GM21381 (cell line): ENCODE measurements around the gene GRIN1.
A peak's percentile ranks its signal among the peaks of the same experiment; 100 is the strongest.

Experiments used
- ATAC-seq: cut with Tn5 transposase; IDR thresholded peaks from one replicate; pipeline ENCODE4 v1.9.1; 2021; ENCODE audit warnings: mild to moderate bottlenecking, moderate library complexity; ENCODE audit not compliant: unreplicated experiment

GRIN1 gene

DNA sequence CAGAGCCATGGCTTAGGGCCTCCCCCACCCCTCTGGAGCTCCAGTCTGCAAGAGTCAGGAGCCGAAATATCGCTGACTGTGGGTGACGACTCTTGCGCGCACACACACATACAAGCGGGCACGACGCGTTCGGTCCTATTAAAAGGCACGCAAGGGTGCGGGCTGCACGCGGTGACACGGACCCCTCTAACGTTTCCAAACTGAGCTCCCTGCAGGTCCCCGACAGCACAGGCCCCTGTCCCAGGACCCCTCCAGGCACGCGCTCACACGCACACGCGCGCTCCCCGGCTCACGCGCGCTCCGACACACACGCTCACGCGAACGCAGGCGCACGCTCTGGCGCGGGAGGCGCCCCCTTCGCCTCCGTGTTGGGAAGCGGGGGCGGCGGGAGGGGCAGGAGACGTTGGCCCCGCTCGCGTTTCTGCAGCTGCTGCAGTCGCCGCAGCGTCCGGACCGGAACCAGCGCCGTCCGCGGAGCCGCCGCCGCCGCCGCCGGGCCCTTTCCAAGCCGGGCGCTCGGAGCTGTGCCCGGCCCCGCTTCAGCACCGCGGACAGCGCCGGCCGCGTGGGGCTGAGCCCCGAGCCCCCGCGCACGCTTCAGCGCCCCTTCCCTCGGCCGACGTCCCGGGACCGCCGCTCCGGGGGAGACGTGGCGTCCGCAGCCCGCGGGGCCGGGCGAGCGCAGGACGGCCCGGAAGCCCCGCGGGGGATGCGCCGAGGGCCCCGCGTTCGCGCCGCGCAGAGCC is at the start of gene GRIN1:
Gene GRIN1 (plus strand): TSS at position 433 of the 746 bp plus-strand sequence. CDS start 333 bp downstream, outside the sequence.
- ATAC-seq = no peak

DNA sequence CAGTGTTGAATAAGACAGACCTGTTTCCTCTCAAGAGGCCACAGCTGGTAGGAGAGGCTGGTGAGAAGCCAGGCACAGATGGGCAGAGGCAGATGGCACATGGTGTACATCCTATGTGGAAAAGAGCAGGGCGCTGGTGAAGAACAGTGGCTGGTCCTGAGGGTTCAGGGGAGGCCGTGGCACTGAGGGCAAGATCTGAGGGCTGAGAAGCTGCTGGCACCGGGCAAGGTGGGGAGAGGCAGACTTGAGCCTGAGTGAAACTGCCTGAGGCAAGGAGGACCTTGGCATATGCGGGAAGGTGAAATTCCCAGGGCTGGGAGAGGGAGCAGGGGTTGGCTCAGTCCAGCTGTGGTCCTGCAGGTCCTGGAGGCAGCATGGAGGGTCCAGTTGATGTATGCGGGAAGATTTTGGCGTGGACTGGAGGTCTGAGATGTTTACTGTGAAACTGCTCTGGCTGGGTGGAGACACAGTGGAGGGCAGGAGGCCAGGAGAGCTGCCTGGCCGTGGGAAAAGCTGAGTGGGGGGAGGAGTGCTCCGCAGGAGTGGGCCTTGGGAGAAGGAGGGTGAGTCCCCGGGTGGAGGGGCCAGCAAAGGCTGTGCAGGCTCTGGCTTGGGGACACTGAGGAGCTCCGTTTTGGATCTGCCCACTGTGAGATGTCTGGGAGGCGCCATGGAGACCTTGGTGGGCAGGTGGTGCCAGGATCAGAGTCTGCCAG is 49.6 kb upstream of the GRIN1 start:
- ATAC-seq = no peak

DNA sequence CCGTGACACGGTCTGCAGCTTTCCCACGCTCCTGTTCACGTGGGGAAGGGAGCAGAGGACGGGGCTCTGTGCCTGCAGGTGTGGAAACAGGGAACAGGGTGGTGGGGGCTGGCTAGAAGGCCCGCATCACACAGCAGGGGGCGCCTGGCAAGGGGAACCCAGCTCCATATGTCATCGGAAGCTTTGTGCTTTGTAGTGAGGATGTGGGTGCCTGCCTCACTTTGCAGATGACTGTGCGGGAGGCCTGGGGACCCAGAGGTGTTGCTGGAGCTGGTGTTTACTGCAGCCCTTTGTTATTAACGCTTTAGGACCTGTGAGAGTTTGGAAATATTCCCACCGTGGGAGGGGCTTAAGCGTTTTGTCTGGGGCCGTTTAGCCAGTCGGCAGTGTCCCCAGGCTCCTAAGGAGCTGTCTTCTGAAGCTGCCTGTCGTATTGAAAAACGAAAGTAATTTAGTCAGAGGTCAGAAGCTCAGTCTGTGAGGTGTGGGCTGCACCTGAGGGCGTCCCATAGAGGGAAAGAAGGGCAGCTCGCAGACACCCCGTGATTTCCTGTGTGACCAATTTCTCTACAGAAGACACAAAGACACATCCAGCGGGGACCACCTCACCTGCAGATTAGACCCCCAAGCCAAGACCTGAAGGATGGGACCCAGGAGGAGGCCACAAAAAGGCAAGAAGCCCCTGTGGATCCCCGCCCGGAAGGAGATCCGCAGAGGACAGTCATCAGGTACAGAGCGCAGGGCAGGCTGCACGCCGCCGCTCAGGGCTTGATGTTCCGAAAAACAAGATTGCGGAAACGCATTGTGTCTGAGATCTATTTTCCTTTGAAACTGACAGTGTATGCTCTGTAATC is 43.1 kb upstream of the GRIN1 start:
- ATAC-seq = peak; percentile 64

DNA sequence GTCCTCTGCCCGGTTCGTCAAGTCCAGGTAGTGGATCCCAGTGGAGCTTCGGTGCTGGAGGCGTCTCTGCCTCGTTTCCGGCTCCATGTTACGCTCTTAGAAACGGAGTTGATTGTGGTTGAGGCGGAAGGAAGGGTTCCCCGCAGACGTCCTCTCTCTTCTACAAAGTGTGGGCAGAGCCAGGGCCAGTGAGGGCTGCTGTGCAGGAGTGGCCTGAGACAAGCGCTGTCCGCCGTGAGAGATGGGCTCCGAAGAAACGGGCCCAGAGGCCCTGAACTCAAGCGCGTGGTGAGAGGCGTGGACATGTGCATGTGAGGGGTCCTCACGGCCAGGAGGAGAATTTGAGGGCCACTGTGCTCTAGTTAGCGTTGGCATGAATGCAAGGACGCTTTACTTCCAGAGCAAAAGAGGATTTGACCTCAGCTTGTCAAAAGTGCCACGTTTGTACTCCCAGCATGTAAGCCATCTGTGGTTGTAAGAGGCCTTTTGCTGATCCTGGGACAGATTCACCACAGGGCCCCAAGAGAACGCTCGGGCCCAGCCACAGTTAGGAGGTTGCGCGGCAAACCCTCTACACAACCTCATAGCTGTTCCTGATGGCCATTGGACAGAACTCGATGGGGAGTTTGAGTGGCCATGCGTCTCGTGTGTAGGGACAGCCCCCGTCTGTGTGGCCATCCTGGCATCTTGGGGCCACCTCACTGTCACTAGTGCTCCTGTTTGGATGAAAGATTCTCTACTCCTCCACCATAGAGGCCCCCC is 42.0 kb upstream of the GRIN1 start:
- ATAC-seq = no peak

DNA sequence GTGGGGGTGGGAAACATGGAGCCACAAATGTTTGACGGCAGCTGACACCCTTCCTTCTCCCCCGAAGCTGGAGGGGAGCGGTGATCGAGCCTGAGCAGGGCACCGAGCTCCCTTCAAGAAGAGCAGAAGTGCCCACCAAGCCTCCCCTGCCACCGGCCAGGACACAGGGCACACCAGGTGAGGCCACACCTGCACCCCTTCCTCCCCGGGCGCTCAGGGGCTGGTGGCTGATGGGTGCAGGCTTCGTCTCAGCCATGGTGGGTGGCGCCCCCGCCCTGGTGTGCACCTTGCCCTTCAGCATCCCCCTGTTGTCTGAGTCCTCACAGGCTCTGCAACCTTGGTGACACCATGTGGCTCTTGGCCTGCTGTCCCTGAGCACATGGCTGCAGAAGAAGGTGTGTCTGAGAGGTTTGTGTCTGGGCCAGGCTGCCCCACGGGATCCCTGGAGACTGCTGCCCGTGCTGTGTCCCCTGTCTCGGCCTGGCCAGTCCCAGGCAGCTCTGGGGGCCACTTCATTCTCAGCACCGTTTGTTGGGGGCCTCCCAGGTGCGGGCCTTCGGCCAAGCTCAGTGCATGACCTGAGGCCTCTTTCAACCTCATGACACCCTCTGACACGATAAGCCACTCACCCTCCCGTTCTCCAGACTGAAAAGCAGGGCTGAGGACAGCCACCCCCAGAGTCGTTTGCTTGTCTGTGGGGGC is 41.0 kb upstream of the GRIN1 start:
- no peak for ATAC-seq

DNA sequence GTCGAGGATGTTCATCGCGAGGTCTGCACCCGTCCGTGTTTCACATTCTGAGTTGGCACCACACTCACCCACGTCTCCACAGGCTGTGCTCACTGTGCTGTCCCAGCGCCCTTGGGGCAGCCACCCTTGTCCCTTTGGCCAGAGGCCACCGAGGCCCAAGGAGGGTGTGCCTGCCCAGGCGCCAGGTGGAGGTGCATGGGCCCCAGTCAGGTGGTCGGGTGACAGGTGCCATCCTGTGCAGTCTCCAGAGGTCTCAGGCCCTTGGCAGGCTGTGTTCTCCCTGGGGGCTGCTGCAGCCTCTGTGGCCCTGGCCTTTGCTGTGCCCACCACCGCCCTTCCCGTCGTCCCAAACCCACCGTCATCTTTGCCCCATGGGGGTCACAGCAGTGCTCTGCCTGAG is 39.7 kb upstream of the GRIN1 start:
- ATAC-seq = no peak

DNA sequence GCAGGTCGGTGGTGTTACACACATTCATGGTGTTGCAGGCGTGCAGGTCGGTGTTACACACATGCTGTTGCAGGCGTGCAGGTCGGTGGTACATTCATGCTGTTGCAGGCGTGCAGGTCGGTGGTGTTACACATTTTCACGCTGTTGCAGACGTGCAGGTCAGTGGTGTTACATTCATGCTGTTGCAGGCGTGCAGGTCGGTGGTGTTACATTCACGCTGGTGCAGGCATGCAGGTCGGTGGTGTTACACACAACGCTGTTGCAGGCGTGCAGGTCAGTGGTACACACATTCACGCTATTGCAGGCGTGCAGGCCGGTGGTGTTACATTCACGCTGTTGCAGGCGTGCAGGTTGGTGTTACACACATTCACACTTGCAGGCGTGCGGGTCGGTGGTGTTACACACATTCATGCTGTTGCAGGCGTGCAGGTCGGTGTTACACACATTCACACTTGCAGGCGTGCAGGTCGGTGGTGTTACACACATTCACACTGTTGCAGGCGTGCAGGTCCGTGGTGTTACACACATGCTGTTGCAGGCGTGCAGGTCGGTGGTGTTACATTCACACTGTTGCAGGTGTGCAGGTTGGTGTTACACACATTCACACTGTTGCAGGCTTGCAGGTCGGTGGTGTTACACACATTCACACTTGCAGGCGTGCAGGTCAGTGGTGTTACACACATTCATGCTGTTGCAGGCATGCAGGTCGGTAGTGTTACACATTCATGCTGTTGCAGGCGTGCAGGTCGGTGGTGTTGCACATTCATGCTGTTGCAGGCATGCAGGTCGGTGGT is 35.6 kb upstream of the GRIN1 start:
- ATAC-seq = no peak

DNA sequence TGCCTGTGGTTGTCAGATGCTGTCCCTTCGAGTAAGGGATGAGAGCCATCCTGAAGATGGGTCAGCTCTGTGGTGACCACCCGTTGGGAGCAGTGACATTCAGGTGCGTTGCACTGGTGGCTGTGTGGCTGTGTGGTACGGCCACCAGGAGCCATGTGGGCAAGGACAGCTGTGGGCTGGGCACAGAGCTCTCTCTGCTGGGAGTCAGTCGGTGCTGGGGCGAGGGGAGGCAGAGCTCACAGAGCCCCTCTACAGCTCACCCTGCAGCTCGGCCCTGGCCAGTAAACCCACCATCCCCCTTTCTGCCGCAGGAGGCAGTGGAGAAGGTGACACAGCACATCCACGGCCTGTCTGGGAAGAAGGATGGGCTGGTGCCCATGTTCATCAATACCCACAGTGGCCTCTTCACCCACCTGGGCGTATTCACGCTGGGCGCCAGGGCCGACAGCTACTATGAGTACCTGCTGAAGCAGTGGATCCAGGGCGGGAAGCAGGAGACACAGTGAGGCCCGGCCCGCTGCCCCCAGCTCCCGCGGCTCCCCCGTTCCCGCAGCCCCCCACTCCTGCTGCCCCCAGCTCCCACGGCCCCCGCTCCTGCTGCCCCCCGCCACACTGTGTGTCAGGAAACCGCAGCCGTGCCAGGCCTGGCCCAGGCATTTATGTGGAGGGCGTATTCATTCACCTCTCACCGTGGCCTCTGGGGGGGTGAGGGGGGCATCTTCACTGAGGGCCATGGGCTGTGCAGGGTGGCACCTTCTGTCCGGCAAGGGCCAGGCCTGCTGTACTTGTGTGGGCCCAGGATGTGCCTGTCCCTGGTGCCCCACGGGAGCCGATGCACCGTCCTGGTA is 32.9 kb upstream of the GRIN1 start:
- ATAC-seq = no peak

DNA sequence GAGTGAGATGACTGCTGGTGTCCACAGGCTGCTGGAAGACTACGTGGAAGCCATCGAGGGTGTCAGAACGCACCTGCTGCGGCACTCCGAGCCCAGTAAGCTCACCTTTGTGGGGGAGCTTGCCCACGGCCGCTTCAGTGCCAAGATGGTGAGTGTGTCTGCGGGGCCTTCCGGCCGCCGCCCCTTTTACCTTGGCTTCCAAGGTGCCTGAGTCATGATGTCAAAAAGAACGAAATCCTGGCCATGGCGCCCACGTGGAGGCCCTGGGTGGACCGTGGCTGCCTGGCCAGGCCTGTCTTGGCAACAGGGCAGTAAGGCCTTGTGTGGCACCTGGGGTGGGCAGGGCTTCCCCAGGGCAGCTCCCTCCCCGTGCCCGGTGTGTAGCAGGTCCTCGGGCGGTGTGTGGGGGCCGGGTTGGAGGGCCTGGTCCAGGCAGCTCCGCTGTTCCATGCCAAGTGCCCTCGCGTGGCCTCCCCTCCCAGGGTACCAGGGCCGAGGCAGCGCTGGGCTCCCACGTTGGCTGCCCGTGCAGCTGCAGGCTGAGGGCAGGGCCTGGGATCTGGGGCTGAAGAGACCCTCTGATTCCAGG is 32.2 kb upstream of the GRIN1 start:
- no peak for ATAC-seq

DNA sequence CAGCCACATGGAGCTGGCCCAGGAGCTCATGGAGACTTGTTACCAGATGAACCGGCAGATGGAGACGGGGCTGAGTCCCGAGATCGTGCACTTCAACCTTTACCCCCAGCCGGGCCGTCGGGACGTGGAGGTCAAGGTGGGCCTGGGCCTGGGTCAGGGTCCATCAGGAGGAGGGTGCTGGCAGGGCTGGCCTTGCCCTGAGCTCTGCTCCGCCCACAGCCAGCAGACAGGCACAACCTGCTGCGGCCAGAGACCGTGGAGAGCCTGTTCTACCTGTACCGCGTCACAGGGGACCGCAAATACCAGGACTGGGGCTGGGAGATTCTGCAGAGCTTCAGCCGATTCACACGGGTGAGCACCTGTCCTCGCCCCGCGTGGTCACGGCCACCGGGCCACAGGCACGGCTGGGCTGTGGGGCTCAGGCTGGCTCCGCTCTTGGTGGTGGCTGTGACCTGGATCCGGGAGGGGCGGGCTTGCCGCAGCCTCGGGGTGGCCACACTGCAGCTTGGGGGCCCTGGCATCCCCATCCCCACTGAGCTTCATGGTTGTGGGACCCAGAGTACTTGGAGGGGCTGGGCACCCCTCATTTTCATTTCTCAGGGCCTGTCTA is 31.5 kb upstream of the GRIN1 start:
- ATAC-seq = no peak

DNA sequence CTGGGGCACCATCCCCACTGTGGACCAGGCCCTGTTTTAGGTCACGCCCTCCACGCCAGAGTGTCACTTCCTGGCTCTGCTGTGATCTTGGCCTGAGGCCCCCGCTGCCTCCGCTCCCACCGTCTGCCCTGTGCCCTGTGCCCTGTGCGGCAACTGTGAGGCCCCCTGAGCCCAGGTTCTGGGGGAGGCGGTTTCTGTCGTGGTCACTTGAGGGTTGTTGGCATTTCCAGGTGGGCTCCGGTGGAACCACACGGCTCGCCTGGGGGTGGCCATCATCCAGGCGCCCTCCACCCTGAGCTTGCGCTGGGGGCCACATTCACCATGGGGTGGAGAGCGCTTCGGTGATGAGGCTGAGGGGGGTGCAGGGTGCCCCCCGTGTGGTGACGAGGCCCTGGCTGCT is 31.0 kb upstream of the GRIN1 start:
- no peak for ATAC-seq

DNA sequence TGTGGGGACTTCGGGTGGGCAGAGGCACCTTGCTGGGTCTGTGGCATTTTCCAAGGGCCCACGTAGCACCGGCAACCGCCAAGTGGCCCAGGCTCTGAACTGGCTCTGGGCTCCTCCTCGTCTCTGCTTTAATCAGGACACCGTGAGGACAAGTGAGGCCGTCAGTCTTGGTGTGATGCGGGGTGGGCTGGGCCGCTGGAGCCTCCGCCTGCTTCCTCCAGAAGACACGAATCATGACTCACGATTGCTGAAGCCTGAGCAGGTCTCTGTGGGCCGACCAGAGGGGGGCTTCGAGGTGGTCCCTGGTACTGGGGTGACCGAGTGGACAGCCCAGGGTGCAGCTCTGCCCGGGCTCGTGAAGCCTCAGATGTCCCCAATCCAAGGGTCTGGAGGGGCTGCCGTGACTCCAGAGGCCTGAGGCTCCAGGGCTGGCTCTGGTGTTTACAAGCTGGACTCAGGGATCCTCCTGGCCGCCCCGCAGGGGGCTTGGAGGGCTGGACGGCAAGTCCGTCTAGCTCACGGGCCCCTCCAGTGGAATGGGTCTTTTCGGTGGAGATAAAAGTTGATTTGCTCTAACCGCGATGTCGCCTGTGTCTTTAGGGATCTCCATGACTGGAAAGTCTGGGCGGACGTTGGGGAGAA is 30.2 kb upstream of the GRIN1 start:
- ATAC-seq = no peak

DNA sequence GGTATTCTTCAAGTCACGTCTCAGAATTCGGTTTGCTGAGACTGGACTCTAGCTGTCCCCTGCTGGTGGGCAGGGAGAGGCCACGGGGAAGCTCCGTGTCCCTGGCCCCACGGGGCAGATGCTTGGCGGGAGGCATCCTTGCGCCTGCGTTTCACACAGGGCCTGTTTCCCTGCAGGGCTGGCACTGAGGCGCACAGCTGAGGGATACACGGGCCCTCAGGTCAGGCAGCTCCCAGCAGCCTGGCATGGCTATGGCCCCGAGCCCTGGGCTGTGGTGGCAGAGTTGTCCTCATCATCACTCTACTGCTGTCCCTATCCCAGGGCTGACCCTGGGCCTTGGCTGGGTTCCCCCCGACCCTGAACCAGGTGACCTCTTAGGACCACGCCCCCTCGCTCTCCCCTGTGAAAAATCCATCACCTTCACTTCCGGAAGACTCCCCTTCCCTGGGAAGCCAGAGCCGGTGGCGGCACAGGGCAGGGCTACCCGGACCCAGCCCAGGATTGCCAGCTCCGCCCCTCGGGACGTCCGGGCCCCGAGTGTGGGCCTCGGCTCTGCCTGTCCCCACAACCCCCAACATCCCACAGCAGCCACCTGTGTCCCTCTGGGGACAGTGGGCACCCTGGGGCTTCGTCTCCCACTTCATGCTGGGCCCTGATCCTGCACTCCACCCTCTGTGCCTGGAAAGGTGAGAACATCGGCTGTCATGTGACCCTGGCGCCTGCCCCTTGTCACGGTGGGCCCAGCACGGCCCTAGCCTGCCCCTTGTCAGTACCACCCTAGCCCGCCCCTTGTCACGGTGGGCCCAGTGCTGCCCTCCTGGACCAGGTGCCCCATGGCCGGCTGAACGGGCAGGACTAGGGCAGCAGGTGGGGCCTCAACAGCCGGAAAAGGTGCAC is 29.5 kb upstream of the GRIN1 start:
- no peak for ATAC-seq

DNA sequence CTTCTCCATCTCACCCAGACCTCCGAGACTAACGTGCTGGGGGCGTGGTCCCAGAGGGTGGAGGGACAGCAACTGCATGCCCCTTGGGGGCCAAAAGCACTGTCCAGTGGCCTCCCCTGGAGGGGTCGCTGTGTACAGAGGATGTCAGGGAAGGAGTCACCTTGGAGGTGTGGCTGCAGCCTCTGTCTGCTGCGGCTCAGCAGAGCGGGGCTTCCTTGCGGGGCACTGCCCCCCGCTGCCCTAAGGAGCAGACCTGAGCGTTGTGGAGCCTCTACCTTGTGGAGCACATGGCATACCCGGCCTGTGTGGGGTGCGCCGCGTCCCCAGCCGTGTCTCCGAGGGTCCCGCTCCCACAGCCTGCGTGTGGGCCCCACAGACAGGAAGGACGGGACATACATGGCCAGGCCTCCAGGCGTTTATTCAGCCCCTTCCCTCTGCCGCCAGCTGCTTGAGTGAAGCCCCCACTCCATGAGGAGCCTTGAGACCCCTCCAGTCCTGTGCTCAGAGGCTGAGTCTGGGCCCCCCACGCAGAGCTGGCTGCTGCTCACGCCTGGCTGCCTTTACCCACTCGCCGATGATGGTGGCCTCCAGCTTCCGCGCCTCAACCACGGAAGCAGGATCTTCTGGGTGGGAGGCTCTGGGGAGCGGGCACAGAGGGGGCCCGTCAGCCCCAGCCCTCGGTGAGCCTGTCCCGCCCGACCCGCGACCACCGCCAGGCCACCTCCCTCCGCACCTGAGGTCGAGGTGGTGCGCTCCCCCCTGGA is 28.6 kb upstream of the GRIN1 start:
- ATAC-seq = no peak
